H54 (cell line): ENCODE results near the gene CDKN2AIP.
"Not testable (repeated sequence)": the region's sequence is repeated elsewhere in the genome, so short reads cannot be mapped to it uniquely, and the experiment has no call there.

Source experiments
- DNase-seq: peaks from one replicate; pipeline ENCODE4 v3.0.0; 2011; ENCODE audit warnings: low spot score, mixed read lengths; ENCODE audit not compliant: insufficient read length
- FAIRE-seq: peaks from 3 replicates; lab custom pipeline; 2011; peaks lifted over from hg19 to GRCh38; lab: Jason Lieb, UNC
- POLR2A ChIP-seq: IDR thresholded peaks from 2 replicates; pipeline ENCODE4 v1.6.1; 2011; ENCODE audit warnings: low read depth, mild to moderate bottlenecking, low read length

The CDKN2AIP gene

GRCh38 chr4:183478123-183478522, 33.7 kb downstream of the CDKN2AIP start:
- FAIRE-seq (no peak), DNase-seq (no peak)
- TF ChIP-seq POLR2A: no peak

- FAIRE-seq (no peak), DNase-seq (no peak)
- TF ChIP-seq POLR2A: no peak
Observed at GRCh38 chr4:183478926-183479325, 34.5 kb downstream of the CDKN2AIP start.

GRCh38 chr4:183482515-183483095, 38.2 kb downstream of the CDKN2AIP start:
- not testable (repeated sequence) for FAIRE-seq

GRCh38 chr4:183483997-183484396, 39.6 kb downstream of the CDKN2AIP start:
- TF ChIP-seq POLR2A: no peak
- FAIRE-seq (no peak), DNase-seq (no peak)

More at GRCh38 chr4:183482515-183483095, 38.2 kb downstream of the CDKN2AIP start:
- not testable (repeated sequence) for DNase-seq

- no peak for FAIRE-seq
- TF ChIP-seq POLR2A: no peak
- DNase-seq: no peak
Observed at GRCh38 chr4:183485411-183486160, 41.1 kb downstream of the CDKN2AIP start.

- DNase-seq: peak; percentile 37
- FAIRE-seq: peak; percentile 48
- TF ChIP-seq POLR2A: no peak
Observed at GRCh38 chr4:183492791-183493222, 48.4 kb downstream of the CDKN2AIP start.

GRCh38 chr4:183493246-183493645, 48.8 kb downstream of the CDKN2AIP start:
- TF ChIP-seq POLR2A: no peak
- FAIRE-seq: no peak
- DNase-seq: no peak

GRCh38 chr4:183495184-183495583, 50.7 kb downstream of the CDKN2AIP start:
- TF ChIP-seq POLR2A: no peak
- FAIRE-seq (no peak), DNase-seq (no peak)
